ENCODE results near the gene SASH1.

DNA sequence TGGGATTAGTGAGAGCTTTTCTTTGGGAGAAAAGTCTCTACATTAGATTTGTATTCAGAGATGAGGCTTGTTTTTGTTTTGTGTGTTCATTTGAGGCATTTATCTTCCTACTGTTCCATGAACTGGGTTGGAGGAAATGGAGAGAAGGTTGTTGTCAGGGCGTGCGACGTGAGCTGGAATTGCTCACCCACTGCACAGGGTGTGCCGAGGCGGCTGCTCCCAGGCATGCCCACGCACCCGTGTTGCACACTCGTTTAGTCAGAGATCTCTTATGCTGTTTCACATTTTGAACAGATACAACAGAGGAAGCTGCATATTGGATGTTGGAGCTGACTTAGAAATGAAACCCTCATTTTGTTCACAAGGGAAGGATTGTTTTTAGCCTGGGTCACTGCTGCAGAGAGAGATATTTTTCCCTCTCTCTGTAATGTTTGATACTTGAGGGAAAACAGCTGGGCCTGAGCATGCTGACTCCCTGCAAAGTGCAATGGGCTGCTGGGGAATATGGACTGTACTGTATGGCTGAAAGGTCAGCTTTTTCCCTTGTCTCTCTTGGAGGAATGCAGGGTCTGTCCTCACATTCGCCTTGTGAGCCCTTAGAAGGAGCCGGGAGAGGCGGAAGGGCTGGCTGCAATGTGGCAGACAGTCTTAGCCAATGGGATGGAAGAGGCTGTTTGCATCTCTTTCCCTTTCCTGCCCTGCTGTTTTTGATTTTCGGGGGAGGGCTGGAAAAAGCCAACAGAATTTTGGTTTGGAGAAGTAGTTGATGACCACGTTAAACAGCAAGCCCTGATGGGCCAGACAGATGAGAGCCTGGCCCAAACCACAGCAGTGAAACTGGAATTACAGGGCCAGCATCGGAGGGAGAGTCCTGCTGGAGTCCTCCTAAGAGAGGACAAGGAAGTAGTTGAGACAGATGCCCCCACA lies 170.8 kb downstream of the SASH1 start:
- no peak for TF ChIP-seq EZH2phosphoT487 (IDR thresholded peaks at IDR 0.05; ENCODE audit: insufficient read depth, low read depth)
- TF ChIP-seq EZH2 (IDR thresholded peaks at IDR 0.05; ENCODE audit: insufficient read depth, poor library complexity, severe bottlenecking): no peak

Measured in GM23248 (cell line).